Measurements from ENCODE around the gene FBXL19. TPM values are rescaled to one million over a fixed set of nuclear protein-coding genes. Genes with fewer than 3 reads are reported as not detected.
A peak's percentile ranks its signal among the peaks of the same experiment; 100 is the strongest.

Gene FBXL19
- polyA plus RNA-seq, 3 donors = 18.0 to 34.4 (median 32.4) TPM

DNA sequence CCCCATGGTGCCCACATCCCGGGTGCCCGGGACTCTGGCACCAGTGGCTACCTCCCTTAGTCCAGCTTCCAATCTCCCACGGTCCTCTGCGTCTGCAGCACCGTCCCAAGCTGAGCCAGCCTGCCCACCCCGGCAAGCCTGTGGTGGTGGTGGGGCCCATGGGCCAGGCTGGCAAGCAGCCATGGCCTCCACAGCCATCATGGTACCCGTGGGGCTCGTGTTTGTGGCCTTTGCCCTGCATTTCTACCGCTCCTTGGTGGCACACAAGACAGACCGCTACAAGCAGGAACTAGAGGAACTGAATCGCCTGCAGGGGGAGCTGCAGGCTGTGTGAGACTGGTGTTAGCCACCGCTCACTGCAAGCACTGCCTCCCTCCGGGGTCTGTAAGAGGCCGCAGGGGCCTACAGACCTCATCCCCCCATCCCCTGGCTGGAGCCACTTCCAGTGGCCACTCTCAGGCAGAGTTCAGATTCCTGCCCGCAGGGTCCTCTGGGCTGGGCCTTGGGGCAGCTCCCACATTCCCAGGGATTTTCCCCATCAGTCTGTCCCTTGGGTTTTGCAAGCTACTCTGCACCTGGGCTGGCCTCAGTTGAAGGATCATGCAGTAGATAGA lies 30.2 kb downstream of the FBXL19 start:
- DNase-seq (ENCODE audit: extremely low read depth in 1 of 11, low read depth in 9 of 11, low spot score in 4 of 11) = peak in 6 of 11 donors; percentile 65 to 86 (median 72)

- no peak for DNase-seq (ENCODE audit: extremely low read depth in 1 of 11, low read depth in 9 of 11, low spot score in 4 of 11)
Measured at GRCh38 chr16:30954993-30955392, 31.6 kb downstream of the FBXL19 start.

DNA sequence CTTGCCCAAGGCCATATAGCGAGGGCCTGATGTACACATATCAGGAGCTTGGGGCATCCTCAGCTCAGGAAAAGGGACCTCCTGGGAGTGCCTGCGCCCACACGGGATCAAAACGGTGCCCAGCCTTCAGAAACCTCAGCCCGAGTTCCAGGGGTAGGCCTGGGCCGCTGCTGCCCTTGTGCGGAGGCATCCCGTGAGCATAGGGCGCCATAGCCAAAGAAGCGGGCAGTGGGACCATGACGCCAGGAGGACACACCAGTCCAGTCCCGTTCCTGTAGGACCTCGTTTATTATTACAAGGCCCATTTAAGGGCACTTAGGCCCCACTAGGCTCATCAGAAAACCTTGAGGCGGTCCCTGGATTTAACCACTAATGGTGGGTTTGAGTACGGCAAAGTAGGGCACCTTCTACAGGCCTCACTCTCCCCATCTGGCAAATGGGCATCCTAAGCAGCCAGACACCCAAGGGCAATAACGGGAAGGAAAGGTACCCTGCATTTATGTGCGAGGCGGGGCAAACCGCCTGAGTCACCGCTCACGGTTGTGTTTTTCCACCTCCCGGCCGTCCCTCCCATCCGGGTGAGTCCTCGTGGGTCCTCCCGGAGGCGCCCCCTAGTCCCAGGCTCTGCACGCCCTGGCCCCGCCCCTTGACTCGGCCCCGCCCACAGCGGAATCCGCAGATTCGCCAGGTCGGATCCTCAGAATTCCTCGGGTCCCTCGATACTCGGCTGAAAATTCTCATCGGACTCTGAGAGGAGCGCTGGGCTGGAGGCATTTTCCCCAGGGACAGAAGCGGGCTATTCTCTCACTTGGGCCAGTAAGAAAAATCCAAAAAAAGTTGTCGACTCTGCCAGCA lies 33.5 kb downstream of the FBXL19 start:
- DNase-seq (ENCODE audit: extremely low read depth in 1 of 11, low read depth in 9 of 11, low spot score in 4 of 11) = peak in 5 of 11 donors; percentile 59 to 80 (median 72)

DNA sequence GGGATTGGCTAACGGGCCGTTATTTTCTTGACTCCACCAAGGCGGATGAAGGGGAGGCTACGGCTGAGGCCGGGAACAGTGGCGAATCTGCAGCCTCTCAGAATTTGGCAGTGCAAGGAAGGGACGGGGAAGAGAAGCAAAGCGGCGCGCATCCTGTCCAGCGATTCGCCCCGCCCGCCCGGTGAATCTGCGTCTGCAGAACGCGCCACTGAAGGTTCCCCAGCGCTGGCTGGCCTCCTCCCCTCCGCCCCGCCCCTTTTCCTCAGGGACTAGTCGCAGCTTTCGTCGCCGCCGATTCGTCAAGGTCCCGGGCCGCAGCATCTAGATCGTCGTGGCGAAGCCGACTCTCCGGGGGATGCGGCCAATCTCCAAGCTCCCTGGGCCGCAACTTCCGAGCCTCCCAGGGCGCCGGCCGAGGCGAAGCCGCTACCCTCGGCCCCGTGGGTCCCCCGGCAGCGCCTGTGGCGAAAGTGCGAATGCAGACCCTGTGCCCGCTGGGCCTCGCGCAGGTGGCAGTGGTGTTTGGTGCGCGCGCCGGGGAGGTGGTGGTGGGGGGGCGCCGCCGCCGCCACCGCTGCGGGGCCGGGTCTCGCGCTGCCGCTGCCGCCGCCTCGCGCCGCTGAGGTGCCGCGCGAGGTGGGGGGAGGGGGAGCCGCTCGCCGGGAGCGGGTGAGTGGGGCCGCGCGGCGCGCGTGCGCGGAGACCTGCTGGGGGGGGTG lies 34.2 kb downstream of the FBXL19 start, which contains the start of gene SETD1A:
SETD1A (plus strand) TSS at position 299 of the 719 bp plus-strand sequence. CDS start 978 bp downstream, outside the sequence.
- peak; percentile 87 to 96 (median 93) for DNase-seq (ENCODE audit: extremely low read depth in 1 of 11, low read depth in 9 of 11, low spot score in 4 of 11)

DNA sequence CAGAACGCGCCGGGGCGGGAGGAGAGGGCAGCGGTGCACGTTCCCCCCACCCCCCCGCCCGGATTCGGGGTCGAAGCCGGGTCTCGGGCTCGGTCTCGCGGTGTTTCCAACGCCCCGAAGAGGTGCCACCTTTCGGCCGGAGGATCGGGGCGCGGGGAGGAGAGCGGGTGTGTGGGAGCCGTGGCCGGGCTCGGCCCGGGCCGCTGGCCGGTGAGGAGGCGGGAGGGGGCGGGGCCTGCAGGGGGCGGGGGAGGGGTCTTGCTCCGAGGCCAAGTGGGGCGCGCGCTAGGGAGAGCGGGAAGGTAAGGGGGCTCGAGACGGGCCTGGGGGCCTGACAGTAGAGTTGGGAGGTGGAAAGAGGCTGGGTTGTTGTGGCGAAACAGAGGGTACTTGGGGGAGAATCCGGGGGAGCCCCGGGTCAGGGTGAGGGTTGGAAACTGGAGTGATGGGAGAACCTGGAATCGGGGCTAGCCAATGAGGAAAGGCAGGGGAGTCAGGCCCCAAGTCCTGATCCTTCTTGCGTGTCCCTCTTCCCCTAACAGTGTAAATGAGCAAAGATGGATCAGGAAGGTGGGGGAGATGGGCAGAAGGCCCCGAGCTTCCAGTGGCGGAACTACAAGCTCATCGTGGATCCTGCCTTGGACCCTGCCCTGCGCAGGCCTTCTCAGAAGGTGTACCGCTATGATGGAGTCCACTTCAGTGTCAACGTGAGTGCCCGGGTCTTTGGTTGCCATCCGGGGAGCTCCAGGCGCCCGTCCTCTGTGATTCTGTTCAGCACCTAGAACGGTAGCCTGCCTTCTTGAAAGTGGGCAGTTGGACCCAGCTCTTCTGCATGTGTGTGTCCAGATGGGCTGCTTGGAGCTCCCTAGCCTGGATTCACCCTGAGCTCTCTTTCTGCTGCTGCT lies 35.1 kb downstream of the FBXL19 start:
- peak in 2 of 11 donors; percentile 33 to 34 for DNase-seq (ENCODE audit: extremely low read depth in 1 of 11, low read depth in 9 of 11, low spot score in 4 of 11)

- DNase-seq (ENCODE audit: extremely low read depth in 1 of 11, low read depth in 9 of 11, low spot score in 4 of 11) = no peak
Measured at GRCh38 chr16:30961384-30961783, 38.0 kb downstream of the FBXL19 start.

DNA sequence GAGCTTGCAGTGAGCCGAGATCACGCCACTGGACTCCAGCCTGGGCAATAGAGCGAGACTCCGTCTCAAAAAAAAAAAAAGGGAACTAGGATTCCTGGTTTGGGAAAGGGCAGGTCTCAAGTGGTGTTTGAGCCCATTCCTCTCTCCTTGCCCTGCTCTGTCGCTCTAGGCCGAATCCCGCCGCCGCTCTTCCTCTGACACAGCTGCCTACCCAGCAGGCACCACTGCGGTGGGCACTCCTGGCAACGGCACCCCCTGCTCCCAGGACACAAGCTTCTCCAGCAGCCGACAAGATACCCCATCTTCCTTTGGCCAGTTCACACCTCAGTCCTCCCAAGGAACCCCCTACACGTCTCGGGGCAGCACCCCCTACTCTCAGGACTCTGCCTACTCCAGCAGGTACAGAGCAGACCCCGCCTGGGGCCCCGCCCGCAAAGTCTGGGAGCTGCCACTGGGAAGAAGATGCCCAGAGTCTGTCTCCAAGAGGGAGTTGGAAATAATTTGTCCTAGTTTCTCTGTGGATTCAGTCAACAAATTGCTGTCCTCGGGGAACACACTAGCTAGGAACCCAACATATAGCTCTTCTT lies 40.6 kb downstream of the FBXL19 start:
- DNase-seq (ENCODE audit: extremely low read depth in 1 of 11, low read depth in 9 of 11, low spot score in 4 of 11) = no peak

DNA sequence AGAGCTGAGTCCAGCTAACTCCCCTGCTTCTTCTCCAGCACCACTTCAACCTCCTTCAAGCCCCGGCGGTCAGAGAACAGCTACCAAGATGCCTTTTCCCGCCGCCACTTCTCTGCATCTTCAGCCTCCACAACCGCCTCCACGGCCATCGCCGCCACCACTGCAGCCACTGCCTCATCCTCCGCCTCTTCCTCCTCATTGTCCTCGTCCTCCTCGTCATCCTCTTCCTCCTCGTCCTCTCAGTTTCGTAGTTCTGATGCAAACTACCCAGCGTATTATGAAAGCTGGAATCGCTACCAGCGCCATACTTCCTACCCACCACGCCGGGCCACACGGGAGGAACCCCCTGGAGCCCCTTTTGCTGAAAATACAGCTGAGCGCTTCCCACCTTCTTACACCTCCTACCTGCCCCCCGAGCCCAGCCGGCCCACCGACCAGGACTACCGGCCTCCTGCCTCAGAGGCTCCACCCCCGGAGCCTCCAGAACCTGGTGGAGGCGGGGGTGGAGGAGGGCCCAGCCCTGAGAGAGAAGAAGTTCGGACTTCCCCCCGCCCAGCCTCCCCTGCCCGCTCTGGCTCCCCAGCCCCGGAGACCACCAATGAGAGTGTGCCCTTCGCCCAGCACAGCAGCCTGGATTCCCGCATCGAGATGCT lies 41.3 kb downstream of the FBXL19 start:
- DNase-seq (ENCODE audit: extremely low read depth in 1 of 11, low read depth in 9 of 11, low spot score in 4 of 11) = no peak

DNA sequence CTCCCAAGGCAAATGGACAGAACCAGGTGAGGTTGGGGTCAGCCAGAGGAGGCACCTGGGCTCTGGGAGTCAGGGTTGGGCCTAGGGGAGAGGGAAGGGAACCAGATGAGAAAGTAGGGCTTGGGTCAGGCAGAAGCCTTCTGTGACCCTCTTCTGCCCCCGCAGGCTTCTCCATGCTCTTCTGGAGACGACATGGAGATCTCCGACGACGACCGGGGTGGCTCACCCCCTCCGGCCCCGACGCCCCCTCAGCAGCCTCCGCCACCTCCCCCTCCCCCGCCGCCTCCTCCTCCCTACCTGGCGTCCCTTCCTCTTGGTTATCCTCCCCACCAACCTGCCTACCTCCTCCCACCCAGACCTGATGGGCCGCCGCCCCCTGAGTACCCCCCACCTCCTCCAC lies 42.1 kb downstream of the FBXL19 start:
- DNase-seq (ENCODE audit: extremely low read depth in 1 of 11, low read depth in 9 of 11, low spot score in 4 of 11) = no peak

DNA sequence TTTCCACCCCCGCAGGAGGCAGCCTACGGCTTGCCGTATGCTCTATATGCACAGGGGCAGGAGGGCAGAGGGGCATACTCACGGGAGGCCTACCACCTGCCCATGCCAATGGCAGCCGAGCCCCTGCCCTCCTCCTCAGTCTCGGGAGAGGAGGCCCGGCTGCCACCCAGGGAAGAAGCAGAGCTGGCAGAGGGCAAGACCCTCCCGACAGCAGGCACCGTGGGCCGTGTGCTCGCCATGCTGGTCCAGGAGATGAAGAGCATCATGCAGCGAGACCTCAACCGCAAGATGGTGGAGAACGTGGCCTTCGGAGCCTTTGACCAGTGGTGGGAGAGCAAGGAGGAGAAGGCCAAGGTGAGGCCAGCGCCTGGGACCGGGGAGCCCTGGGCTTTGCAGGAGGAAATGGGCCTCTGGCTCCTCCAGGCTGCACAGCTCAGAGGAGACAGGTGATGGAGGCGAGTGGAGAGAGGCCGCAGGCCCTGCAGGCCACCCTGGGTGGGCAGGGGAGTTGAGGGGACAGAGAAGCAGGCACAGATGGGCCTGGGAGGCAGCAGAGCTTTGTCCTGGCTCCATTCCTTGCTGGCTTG lies 42.8 kb downstream of the FBXL19 start:
- DNase-seq (ENCODE audit: extremely low read depth in 1 of 11, low read depth in 9 of 11, low spot score in 4 of 11) = no peak

DNA sequence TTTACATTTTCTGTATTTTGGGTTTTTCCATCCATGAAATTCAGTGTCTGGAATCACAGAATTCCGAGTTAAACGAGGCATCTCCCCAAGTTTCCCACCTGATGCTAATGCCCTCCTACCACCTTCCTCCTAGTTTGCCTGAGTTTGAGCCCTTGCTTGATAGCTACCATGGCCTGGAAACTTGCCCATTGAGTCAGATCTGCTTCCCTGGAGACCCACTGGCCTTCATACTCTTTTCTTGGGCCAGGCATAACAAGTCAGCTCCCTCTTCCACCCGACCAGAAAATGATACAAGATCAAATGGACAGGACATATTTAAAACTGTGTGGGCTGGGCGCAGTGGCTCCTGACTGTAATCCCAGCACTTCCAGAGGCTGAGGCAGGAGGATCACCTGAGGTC lies 44.4 kb downstream of the FBXL19 start:
- DNase-seq (ENCODE audit: extremely low read depth in 1 of 11, low read depth in 9 of 11, low spot score in 4 of 11) = no peak

DNA sequence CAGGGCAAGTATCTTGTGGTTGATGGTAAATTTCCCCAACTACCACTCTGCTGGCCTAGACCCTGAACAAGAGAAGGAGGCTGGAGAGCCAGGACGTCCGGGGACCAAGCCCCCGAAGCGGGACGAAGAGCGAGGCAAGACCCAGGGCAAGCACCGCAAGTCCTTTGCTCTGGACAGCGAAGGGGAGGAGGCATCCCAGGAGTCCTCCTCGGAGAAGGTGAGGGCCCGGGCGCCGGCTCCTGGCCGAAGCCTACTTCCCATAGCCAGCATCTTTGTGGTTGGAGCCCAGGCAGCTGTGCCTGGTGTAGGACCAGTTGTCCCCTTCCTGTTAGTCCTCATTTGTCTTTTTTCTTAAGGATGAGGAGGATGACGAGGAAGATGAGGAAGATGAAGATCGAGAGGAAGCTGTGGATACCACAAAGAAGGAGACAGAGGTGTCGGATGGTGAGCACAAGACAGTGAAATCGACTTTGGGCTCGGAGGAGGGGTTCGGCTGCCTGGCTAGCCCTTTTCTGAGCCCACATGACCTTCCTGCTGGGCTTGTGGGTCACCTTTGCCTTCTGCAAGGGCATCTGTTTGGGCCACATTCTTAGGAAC lies 46.0 kb downstream of the FBXL19 start:
- no peak for DNase-seq (ENCODE audit: extremely low read depth in 1 of 11, low read depth in 9 of 11, low spot score in 4 of 11)

- no peak for DNase-seq (ENCODE audit: extremely low read depth in 1 of 11, low read depth in 9 of 11, low spot score in 4 of 11)
Measured at GRCh38 chr16:30971298-30971697, 47.9 kb downstream of the FBXL19 start.

GRCh38 chr16:30972872-30973271 lies 49.5 kb downstream of the FBXL19 start:
- no peak for DNase-seq (ENCODE audit: extremely low read depth in 1 of 11, low read depth in 9 of 11, low spot score in 4 of 11)

DNA sequence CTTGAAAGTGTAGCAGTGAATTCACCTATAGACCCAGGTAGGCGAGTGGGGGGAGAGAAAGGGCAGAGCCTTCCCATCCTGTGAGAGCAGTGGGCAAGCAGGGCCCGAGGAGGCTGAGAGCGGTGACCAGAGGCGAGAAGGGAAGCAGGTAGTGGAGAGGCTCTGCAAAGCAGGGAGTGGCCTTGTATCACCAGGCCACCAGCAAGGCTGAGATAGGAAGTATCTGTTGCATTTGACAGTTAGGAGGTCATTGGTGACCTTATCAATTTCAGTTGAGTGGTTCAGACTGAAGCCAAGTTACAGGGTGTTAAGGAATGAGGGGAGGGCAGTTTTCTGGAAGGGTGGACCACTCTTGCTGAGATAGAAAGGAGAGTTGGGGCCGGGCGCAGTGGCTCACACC lies 51.0 kb downstream of the FBXL19 start:
- no peak for DNase-seq (ENCODE audit: extremely low read depth in 1 of 11, low read depth in 9 of 11, low spot score in 4 of 11)

DNA sequence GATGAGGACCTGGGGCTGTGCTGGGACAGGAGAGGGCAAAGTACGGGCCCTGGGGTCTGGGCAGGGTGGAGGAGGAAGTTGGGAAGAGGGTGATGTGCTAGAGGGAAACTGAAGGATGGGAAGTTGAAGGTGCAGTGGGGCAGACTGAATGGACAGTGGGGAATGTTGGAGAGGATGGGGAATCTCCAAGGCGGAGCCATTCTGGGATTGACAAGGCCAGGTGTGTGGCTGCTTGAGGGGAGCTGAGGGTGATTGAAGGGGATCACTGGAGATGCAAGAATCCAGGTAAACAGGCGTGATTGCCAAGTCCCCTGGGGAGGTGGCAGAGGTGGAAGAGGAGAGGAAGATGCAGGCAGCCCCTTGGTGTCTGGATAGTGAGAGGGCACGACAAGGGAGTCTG lies 53.1 kb downstream of the FBXL19 start:
- no peak for DNase-seq (ENCODE audit: extremely low read depth in 1 of 11, low read depth in 9 of 11, low spot score in 4 of 11)

- DNase-seq (ENCODE audit: extremely low read depth in 1 of 11, low read depth in 9 of 11, low spot score in 4 of 11) = no peak
Measured at GRCh38 chr16:30977502-30977901, 54.1 kb downstream of the FBXL19 start.

Data from renal cortex interstitium (tissue), 11 donors.